GM12873 (cell line): Measurements from ENCODE around the gene ZNF746.

Experiments
- CTCF ChIP-seq: IDR thresholded peaks from 2 replicates; pipeline ENCODE4 v1.5.1; 2012; ENCODE audit warnings: low read depth, mild to moderate bottlenecking, moderate library complexity, low read length, control low read depth; ENCODE audit not compliant: insufficient read depth; ENCODE audit errors: missing control alignments

Gene ZNF746

DNA sequence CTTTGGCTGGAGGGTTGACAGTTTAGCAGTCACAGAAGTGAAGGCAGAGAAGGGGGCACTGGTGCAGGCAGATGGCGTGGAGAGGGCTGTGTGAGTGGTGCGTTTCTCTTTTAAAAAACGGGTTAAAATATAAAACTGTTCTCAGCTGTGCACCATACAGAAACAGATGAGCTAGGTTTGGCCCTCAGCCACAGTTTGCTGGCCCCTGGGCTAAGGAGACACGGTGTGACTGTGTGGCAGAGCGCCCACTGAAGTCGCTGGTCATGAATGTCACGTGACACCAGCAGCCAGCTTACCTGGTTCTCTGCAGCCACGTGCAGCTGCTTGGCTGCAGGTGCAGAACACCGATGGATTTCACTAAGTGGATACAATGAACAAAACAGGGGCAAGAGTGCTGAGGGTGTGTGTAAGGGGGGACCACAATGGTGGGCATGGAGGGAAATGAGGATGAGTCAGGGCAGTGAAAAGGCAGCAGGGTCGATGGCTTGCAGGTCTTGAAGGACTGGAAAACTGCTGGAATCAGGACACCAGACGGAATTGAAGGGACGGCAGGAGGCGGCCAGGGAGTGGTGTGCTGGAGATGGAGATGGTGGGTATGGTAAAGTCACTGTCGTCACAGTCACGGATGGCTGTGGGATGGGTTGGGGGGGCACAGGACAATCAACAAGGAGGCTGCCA is 7.4 kb downstream of the ZNF746 start:
- TF ChIP-seq CTCF, result no peak

DNA sequence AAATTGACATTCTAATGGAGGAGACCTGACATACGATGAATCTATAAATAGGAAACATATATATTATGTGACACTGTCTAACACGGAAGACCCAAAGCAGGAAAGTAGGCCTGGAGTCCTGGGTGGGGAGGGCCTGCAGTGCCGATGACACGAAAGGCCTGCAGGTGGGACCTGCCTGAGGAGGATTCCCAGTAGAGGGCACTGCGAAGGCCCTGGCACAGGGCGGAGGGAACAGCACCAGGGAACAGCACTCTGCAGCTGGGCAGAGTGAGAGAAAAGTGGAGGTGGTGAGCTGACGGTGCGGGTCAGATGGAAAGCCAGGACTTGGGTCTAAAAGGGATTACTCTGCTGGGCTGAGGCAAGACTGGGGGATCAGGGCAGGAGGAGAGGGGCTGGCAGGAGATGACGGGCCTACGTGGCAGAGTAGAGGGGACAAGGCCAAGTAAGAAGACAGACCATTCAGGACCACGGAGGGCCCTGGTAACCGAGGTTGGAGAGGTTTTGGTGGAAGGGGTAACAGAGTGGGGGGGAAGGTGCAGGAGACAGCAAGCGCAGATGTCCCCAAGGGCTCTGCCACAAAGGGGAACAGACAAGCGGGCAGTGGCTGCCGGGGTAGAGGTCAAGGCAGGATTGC is 8.1 kb downstream of the ZNF746 start:
- TF ChIP-seq CTCF, result no peak

DNA sequence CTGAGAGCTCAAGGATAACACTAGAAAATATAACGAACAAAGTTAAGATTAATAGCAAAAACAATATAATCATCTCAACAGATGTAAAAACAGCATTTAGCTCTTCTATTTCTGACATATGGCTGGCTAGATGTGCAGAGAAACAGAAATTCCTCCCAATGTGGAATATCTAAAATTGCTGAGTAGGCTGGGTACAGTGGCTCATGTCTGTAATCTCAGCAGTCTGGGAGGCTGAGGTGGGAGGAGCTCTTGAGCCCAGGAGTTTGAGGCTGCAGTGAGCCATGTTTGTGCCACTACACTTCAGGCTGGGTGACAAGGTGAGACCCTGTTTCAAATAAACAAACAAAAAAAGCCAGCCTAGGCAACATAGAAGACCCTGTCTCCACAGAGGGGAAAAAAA is 18.0 kb downstream of the ZNF746 start:
- no peak for TF ChIP-seq CTCF

DNA sequence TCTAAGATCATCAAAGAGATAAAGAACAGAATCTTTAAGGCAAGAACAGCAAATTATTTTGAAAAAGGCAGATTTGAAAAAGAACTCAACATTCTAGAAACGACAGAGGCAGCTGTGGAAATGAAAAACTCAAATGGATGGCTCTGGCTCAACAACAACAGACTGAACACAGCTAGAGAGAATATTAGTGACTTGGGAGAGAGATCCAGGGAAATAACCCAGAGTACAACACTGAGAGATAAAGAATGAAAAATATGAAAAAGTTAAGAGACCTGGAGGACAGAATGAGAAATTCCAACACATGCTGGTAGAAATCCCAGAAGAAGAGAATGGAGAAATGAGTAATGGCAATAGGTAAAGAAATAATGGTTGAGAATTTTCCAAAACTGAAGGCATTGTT is 18.9 kb downstream of the ZNF746 start:
- TF ChIP-seq CTCF, result no peak

- no peak for TF ChIP-seq CTCF
These were observed 19.8 kb downstream of the ZNF746 start for GRCh38 chr7:149477494-149478443.

GRCh38 chr7:149476791-149477190 is 20.8 kb downstream of the ZNF746 start:
- no peak for TF ChIP-seq CTCF
